Gastrocnemius medialis (tissue), 4 donors: ENCODE measurements around the gene CAMKV. TPM values are rescaled to one million over a fixed set of nuclear protein-coding genes. Genes with fewer than 3 reads are reported as not detected.
A peak's percentile ranks its signal among the peaks of the same experiment; 100 is the strongest.

Source experiments
- ATAC-seq, 2 donors: fragments of 150-250 bp; one replicate each; pipeline ENCODE4 v1.9.1; 2016
- DNase-seq, 2 donors: peaks; one replicate each; pipeline ENCODE4 v3.0.0-alpha.2; 2019
- H3K27ac ChIP-seq, 4 donors: fragments of 200-600 bp; sonication (generic); 1 replicate in 1 of 4; 2 replicates in 3 of 4; pipeline ENCODE4 v1.5.1; 2016 to 2018; ENCODE audit warnings: mild to moderate bottlenecking in 2 of 4, moderate library complexity in 1 of 4
- H3K27me3 ChIP-seq, 3 donors: fragments of 200-600 bp; sonication (generic) in 2 of 3; 1 replicate in 1 of 3; 2 replicates in 2 of 3; pipeline versions ENCODE4 v1.5.1 to v1.6.0; 2016 to 2019; ENCODE audit warnings: mild to moderate bottlenecking in 1 of 3, moderate library complexity in 1 of 3
- H3K36me3 ChIP-seq, 2 donors: fragments of 200-600 bp; sonication (generic) in 1 of 2; one replicate each; pipeline ENCODE4 v1.5.1; 2017 to 2018
- H3K4me1 ChIP-seq, 2 donors: fragments of 200-600 bp; sonication (generic) in 1 of 2; one replicate each; pipeline ENCODE4 v1.5.1; 2016 to 2017; ENCODE audit warnings: mild to moderate bottlenecking in 2 of 2
- H3K4me3 ChIP-seq, 4 donors: fragments of 200-600 bp; sonication (generic) in 3 of 4; 1 replicate in 1 of 4; 2 replicates in 3 of 4; pipeline ENCODE4 v1.5.1; 2016 to 2019; ENCODE audit warnings: mild to moderate bottlenecking in 2 of 4
- H3K9me3 ChIP-seq, 3 donors: fragments of 200-600 bp; sonication (generic) in 2 of 3; 1 replicate in 1 of 3; 2 replicates in 2 of 3; pipeline ENCODE4 v1.5.1; 2016 to 2019
- CTCF ChIP-seq, 5 experiments: fragments of 450-650 bp in 3 of 5; fragments of 200-600 bp in 2 of 5; sonication (generic) in 2 of 5; IDR thresholded peaks in 4 of 5; conservative IDR thresholded peaks in 1 of 5; 1 replicate in 4 of 5; 2 replicates in 1 of 5; pipeline ENCODE4 v1.5.1; 2016 to 2019; ENCODE audit warnings: antibody characterized with exemption in 5 of 5, mild to moderate bottlenecking in 3 of 5, moderate library complexity in 3 of 5
- POLR2A ChIP-seq, 2 donors: fragments of 450-650 bp; IDR thresholded peaks; one replicate each; pipeline ENCODE4 v1.6.1; 2017; ENCODE audit warnings: antibody characterized with exemption in 2 of 2, mild to moderate bottlenecking in 2 of 2, moderate library complexity in 2 of 2
- in situ Hi-C, 4 donors: fragments of 200-750 bp; cut with MboI; loops; one replicate each; pipeline versions ENCODE4 v1.15.0 to v1.8.0; 2017; ENCODE audit warnings: low sequenced_read_pairs in 4 of 4
- intact Hi-C: fragments of 100-400 bp; cut with DNase I; formaldehyde crosslinking; loops from one replicate; pipeline ENCODE4 v1.15.1; 2023; ENCODE audit warnings: low total_unique reads
- total RNA-seq, 4 donors: library from RNA; depleted of rRNA; stranded (reverse); fragments of >200 nt; gene quantifications; one replicate each; pipeline versions ENCODE4 v1.1.0 to v1.2.3, GENCODE V29; 2016

Gene CAMKV
- total RNA-seq, 4 donors from 2014 or later, result not detected

- Histone ChIP-seq H3K36me3 (no peaks in the 10 kb centered on the region), H3K27ac (no peak overlapping the region), H3K27me3 (peaks cover 26 to 37% (median 33%) of the 10 kb centered on the region in 3 donors), H3K4me1 (peaks cover 8 to 10% of the 10 kb centered on the region in 2 donors), H3K9me3 (no peaks in the 10 kb centered on the region), H3K4me3 (no peak overlapping the region)
- no peak for ATAC-seq
- intact Hi-C loops (no loop called here), in situ Hi-C loops (no loop called here)
- no peak for DNase-seq
- TF ChIP-seq CTCF (IDR thresholded peaks at IDR 0.05 in 4 of 5, conservative IDR thresholded peaks at IDR 0.05 in 1 of 5) (no peak), POLR2A (IDR thresholded peaks at IDR 0.05) (no peak)
Measured at GRCh38 chr3:49871531-49872153, 1.9 kb upstream of the CAMKV start.

- TF ChIP-seq CTCF (IDR thresholded peaks at IDR 0.05 in 4 of 5, conservative IDR thresholded peaks at IDR 0.05 in 1 of 5), result no peak
- TF ChIP-seq POLR2A (IDR thresholded peaks at IDR 0.05), result no peak
- peaks cover 8 to 19% of the 10 kb centered on the region in 2 donors for H3K4me1 ChIP-seq
- peak overlapping the region; percentile 37 to 54 (median 43) for H3K4me3 ChIP-seq
- in situ Hi-C loops, result no loop called here
- intact Hi-C loops, result no loop called here
- ATAC-seq (no peak), DNase-seq (no peak)
- no peaks in the 10 kb centered on the region for H3K9me3 ChIP-seq
- peaks cover 26 to 37% (median 33%) of the 10 kb centered on the region in 3 donors for H3K27me3 ChIP-seq
- H3K36me3 ChIP-seq, result no peaks in the 10 kb centered on the region
- H3K27ac ChIP-seq, result no peak overlapping the region
Measured at GRCh38 chr3:49868862-49869466, 742 bp downstream of the CAMKV start.

- no peak for DNase-seq
- Histone ChIP-seq H3K27ac (no peak overlapping the region), H3K9me3 (no peaks in the 10 kb centered on the region), H3K27me3 (peaks cover 26 to 37% (median 33%) of the 10 kb centered on the region in 3 donors), H3K4me1 (peaks cover 8 to 19% of the 10 kb centered on the region in 2 donors), H3K4me3 (no peak overlapping the region), H3K36me3 (no peaks in the 10 kb centered on the region)
- intact Hi-C loops (no loop called here), in situ Hi-C loops (no loop called here)
- TF ChIP-seq POLR2A (IDR thresholded peaks at IDR 0.05) (no peak), CTCF (IDR thresholded peaks at IDR 0.05 in 4 of 5, conservative IDR thresholded peaks at IDR 0.05 in 1 of 5) (no peak)
- no peak for ATAC-seq
Measured at GRCh38 chr3:49867871-49868321, 1.8 kb downstream of the CAMKV start.

GRCh38 chr3:49867400-49867799, 2.3 kb downstream of the CAMKV start:
- H3K9me3 ChIP-seq, result no peaks in the 10 kb centered on the region
- no peak overlapping the region for H3K4me3 ChIP-seq
- ATAC-seq (no peak), DNase-seq (no peak)
- no peaks in the 10 kb centered on the region for H3K36me3 ChIP-seq
- intact Hi-C loops, result no loop called here
- no peak for TF ChIP-seq POLR2A (IDR thresholded peaks at IDR 0.05)
- TF ChIP-seq CTCF (IDR thresholded peaks at IDR 0.05 in 4 of 5, conservative IDR thresholded peaks at IDR 0.05 in 1 of 5), result no peak
- no peak overlapping the region for H3K27ac ChIP-seq
- peaks cover 8 to 19% of the 10 kb centered on the region in 2 donors for H3K4me1 ChIP-seq
- H3K27me3 ChIP-seq, result peaks cover 26 to 37% (median 33%) of the 10 kb centered on the region in 3 donors
- in situ Hi-C loops, result no loop called here
